ENCODE results near the gene NTM.

DNA sequence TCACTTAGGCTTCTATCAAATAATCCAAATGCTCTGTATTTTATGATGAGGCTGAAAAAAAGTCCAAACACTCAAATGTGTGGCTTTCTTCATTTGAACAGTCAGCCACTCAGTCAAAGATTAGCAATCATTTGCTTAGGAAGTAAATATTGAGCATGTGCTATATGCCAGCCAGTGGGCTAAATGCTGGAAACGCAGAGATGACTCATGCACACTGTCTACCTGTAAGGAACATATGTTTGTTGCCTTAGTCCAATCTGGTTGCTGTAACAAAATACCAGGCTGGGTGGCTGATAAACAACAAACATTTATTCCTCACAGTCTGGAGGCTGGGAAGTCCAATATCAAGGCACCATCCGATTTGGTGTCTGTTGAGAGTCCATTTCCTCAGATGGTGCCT is 617.3 kb downstream of the NTM start:
- TF ChIP-seq POLR2A (IDR thresholded peaks at IDR 0.05) (no peak), POLR2AphosphoS5 (IDR thresholded peaks at IDR 0.05) (no peak)

Data from spleen (tissue), 3 donors.